ENCODE data around the gene CRB2. TPM values are rescaled to one million over a fixed set of nuclear protein-coding genes. Genes with fewer than 3 reads are reported as not detected.

CRB2 gene
- total RNA-seq, 1 donor from 2014 or later: 61.1 TPM

DNA sequence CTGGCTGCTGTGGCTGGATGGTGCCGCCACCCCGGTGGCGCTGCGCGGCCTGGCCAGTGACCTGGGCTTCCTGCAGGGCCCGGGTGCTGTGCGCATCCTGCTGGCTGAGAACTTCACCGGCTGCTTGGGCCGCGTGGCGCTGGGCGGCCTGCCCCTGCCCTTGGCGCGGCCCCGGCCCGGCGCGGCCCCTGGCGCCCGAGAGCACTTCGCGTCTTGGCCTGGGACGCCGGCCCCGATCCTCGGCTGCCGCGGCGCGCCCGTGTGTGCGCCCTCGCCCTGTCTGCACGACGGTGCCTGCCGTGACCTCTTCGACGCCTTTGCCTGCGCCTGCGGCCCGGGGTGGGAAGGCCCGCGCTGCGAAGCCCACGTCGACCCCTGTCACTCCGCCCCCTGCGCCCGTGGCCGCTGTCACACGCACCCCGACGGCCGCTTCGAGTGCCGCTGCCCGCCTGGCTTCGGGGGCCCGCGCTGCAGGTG, 17.5 kb downstream of the CRB2 start:
- Mint-ChIP-seq H3K27ac (no peak overlapping the region), H3K4me3 (no peak overlapping the region), H3K36me3 (no peaks in the 10 kb centered on the region), H3K9me3 (no peaks in the 10 kb centered on the region), H3K27me3 (peaks cover 13% of the 10 kb centered on the region), H3K4me1 (ENCODE audit: unreplicated experiment) (peaks cover 23% of the 10 kb centered on the region)
- DNase-seq (ENCODE audit: extremely low spot score, unreplicated experiment): no peak
- TF ChIP-seq, protein P1, sequence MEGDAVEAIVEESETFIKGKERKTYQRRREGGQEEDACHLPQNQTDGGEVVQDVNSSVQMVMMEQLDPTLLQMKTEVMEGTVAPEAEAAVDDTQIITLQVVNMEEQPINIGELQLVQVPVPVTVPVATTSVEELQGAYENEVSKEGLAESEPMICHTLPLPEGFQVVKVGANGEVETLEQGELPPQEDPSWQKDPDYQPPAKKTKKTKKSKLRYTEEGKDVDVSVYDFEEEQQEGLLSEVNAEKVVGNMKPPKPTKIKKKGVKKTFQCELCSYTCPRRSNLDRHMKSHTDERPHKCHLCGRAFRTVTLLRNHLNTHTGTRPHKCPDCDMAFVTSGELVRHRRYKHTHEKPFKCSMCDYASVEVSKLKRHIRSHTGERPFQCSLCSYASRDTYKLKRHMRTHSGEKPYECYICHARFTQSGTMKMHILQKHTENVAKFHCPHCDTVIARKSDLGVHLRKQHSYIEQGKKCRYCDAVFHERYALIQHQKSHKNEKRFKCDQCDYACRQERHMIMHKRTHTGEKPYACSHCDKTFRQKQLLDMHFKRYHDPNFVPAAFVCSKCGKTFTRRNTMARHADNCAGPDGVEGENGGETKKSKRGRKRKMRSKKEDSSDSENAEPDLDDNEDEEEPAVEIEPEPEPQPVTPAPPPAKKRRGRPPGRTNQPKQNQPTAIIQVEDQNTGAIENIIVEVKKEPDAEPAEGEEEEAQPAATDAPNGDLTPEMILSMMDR (conservative IDR thresholded peaks at IDR 0.05): no peak

- Mint-ChIP-seq H3K9me3 (no peaks in the 10 kb centered on the region), H3K4me3 (no peak overlapping the region), H3K4me1 (ENCODE audit: unreplicated experiment) (peaks cover 23% of the 10 kb centered on the region), H3K36me3 (no peaks in the 10 kb centered on the region), H3K27me3 (peaks cover 13% of the 10 kb centered on the region), H3K27ac (no peak overlapping the region)
- DNase-seq (ENCODE audit: extremely low spot score, unreplicated experiment): no peak
- TF ChIP-seq, protein P1 (conservative IDR thresholded peaks at IDR 0.05): no peak
These were observed 17.9 kb downstream of the CRB2 start for GRCh38 chr9:123373946-123374345.

DNA sequence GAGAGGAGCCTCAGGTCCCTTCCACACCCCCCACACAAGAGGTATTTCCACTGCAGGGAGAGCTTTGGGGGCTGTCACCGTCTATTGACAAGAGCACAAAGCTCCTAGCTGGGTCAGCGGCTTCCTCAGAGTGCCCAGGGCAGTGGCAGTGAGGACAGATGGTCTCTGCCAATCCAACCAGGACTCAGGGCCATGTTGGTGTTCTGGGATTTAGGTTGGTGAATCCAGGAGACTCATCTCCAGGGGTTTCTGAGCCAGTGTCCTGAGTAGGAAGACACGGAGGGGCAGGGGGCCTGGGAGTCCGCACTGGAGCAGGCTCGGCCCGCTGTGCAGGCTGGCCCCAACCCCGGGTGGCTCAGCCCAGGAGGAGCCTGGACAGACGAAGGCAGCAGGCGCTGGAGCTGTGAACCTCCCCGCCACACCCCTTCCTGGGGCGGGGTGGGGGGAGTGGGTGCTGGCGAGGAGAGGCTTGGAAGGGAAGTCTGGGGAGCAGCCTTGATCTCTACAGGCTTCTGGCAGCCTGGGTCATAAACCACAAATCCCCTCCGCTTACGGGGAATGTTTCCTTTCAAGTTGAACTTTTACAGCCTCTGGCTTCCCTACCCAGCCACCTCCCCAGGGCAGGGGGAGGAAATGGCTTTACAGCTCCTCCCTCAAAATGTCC, 19.6 kb downstream of the CRB2 start:
- Mint-ChIP-seq H3K4me3 (no peak overlapping the region), H3K9me3 (no peaks in the 10 kb centered on the region), H3K4me1 (ENCODE audit: unreplicated experiment) (peaks cover 18% of the 10 kb centered on the region), H3K27ac (no peak overlapping the region), H3K36me3 (no peaks in the 10 kb centered on the region), H3K27me3 (peaks cover 9% of the 10 kb centered on the region)
- TF ChIP-seq, protein P1 (conservative IDR thresholded peaks at IDR 0.05): no peak
- no peak for DNase-seq (ENCODE audit: extremely low spot score, unreplicated experiment)

DNA sequence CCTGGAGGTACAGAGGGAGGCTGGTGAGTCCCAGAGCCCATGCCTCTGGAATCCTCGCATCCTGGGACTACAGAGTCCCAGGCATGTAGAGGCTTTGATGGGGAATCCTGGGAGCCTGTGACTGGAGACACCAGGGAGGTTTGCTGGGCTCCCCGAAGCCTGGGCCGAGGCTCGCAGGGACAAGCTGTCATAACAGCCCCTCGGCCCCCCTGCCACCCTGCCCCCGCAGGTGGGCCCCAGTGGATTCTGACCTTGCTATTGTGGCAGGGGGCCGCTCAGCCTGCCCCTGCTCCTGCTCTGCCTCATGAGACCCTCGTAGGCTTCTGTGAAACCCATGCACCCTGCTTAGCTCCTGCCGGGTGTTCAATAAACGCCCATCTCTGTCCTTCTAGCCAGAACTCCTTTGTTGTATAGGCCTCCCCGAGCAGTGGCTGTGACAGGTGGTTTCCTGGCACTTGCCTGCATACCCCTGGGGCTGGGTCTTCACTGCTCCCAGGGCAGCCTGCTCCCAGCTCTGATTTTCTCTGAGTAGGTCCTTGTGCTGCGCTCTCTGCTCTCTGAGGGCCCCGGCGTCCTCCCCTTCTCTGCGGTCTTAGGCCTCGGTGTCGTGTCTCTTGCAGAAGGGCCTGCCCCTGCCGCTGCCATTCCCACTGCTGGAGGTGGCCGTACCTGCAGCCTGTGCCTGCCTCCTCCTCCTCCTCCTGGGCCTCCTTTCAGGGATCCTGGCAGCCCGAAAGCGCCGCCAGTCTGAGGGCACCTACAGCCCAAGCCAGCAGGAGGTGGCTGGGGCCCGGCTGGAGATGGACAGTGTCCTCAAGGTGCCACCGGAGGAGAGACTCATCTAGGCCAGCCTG, 20.4 kb downstream of the CRB2 start:
- Mint-ChIP-seq H3K27ac (peak overlapping the region; percentile 31), H3K27me3 (peaks cover 9% of the 10 kb centered on the region), H3K4me3 (peak overlapping the region; percentile 41), H3K4me1 (ENCODE audit: unreplicated experiment) (peaks cover 18% of the 10 kb centered on the region), H3K9me3 (no peaks in the 10 kb centered on the region), H3K36me3 (no peaks in the 10 kb centered on the region)
- no peak for DNase-seq (ENCODE audit: extremely low spot score, unreplicated experiment)
- TF ChIP-seq, protein P1 (conservative IDR thresholded peaks at IDR 0.05): no peak

- Mint-ChIP-seq H3K4me3 (peak overlapping the region; percentile 49), H3K27me3 (peaks cover 4% of the 10 kb centered on the region), H3K36me3 (no peaks in the 10 kb centered on the region), H3K27ac (peak overlapping the region; percentile 69), H3K9me3 (no peaks in the 10 kb centered on the region), H3K4me1 (ENCODE audit: unreplicated experiment) (peaks cover 15% of the 10 kb centered on the region)
- TF ChIP-seq, protein P1 (conservative IDR thresholded peaks at IDR 0.05): no peak
- DNase-seq (ENCODE audit: extremely low spot score, unreplicated experiment): no peak
These were observed 21.4 kb downstream of the CRB2 start for GRCh38 chr9:123377211-123377971.
